Activated CD8-positive, alpha-beta memory T cell treated with anti-CD3 and anti-CD28 coated beads, Interleukin-2, amount 50 U/mL, for 48 hours (primary cell): Measurements from ENCODE around the gene GTPBP1.

Experiments
- DNase-seq: peaks from one replicate; pipeline ENCODE4 v3.0.0-alpha.2; 2020

Gene GTPBP1

DNA sequence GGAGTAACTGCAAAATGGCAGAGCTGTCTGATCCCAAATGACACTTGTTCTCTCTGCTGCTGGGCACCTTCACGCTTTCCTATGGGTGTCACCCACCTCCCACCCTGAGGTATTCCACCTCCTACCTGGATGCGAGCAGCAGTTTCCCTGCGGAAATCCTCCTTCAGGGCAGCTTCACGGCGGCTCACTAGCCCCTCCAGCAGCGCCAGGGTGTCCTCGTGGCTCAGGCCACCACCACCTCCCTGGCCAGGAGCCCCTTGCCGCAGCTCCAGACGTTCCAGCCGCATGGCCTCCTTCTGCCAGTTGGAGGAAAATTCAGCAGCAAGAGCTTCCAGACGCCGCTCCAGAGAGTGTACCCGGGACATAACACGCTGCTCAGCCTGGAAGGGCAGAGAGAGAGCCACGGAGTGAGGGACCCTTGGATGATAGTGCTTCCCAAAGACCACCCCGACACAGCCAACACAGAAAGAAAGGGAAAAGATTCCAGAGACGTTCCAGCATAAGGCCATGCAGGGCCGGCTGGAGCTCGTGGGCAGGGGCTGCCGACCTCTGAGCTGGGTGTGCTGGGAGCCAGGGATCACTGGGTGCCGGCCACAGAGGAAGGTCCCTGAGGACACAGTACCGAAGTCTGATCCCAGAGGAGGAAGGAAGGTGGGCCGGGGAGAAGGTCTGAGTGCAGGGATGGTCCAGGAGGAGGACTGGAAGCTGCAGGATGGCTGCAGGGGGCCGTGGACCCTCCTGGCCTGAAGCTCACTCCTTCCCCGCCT, 36.6 kb downstream of the GTPBP1 start:
- no peak for DNase-seq

DNA sequence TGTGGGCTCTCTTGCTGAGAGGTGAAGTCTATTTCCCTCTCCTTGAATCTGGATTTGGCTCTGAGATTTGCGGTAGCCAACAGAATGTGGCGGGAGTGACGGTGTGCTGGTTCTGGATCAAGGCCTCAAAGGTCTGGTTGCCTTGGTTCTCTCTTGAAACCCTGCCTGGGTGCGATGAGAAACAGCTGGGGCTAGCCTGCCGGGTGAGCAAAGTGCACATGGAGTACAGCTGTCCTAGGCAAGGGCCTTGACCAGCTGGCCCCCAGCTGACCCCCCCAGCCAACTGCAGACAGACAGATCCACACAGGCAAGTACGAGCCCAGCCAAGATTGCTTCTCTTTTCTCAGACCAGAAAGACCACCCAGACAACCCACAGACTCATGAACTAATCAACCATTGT, 39.2 kb downstream of the GTPBP1 start:
- no peak for DNase-seq

DNA sequence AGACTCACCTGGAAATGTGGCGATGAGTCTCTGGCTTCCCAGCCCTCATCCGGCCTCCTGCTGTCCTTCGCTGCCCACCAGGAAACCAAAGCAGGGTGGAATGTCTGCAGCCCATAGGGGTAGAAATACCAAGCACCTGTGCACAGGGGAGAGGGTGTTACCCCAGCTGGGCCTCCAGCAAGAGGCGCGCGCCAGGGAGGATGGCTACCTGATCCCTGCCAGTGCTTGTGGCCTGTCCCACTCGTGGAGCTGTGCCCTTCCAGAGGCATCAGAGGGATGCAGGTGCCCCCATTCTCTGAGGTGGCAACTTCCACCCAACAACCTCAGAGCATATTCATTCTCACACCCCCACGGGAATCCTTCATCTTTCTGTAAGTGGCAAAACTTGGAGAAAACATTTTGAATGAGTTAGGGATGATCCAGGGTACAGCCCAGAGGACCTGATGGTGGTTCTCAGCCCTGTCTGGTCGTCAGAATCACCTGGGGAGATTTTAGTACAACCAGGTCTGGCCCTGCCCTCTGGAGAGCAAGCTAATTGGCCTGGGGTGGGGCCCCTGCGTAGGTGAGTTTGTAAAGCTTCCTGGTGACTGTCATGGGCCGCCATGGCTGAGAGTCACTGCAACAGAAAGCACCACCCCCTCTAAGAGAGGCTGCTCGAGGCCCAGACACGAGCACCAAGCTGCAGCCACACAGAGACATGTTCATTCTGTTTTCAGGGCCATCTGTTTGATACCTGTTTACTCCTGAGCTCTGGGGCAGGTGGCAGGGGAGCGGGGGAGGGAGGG, 40.1 kb downstream of the GTPBP1 start:
- DNase-seq = no peak

DNA sequence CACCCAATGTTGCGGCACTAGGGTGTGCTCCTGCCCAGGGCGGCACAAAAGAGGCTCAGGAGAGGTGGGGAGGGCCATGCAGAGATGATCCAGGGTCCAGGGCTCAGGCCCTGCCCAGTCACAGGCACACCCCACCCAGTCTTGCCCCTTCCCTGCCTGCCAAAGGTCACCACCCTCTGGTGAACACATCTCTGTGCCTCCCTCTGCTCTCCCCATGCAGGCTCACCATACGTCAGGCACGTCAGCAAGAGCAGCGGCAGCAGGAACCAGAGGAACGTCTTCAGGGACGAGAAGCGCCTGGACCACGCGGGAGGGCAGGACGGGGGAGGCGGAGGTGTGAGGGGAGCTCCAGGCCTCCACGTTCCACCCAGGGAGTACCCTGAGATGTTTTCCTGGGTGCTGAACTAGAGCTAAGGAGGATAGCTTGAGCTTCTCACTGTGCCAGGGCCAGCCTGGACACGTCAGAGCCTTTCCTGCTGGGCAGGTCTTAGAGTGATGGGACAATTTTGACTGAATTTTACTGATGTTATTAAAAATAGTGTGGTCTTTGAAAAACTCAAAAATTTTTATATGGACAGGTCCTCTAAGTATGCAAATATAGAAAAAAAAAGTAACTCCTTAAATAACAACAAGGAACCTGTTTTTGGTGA, 42.9 kb downstream of the GTPBP1 start:
- no peak for DNase-seq

DNA sequence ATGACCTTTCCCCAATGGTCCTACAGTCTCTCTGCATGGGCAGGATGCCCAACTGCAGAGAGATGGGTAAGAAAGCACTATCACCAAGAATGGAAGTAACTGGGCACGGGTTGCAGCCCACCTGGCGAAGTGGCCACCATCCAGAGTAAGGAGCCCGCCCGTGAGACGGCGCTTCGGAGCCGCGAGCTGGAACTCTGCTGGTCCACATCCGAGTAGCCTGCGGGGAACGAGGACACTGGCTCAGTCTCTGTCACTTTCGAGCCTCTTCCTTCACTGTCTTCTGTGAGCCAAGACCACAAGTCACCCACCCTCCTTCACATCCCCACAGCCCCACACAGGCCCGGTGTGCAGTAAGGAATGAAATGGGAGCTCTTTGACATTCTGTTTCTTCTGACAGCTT, 44.4 kb downstream of the GTPBP1 start:
- DNase-seq = no peak

DNA sequence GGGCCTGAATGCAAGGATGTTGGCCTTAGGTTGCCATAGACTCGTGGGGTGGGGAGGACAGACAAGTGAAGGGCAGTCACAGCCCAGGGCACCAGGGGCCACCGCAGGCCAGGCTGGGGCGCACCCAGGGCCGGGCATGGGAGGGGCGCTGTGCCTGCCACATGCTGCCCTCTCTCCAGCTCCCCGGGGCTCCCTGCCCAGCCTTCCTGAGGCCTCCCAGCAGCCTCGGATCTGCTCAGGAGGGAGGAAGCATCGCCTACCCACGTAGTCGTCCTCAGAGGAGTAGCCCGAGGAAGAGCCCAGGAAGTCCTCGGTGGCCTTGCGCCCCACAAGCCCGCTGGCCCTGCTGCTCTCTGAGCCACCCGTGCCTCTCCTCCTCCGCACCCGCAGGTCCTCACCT, 44.9 kb downstream of the GTPBP1 start:
- no peak for DNase-seq

DNA sequence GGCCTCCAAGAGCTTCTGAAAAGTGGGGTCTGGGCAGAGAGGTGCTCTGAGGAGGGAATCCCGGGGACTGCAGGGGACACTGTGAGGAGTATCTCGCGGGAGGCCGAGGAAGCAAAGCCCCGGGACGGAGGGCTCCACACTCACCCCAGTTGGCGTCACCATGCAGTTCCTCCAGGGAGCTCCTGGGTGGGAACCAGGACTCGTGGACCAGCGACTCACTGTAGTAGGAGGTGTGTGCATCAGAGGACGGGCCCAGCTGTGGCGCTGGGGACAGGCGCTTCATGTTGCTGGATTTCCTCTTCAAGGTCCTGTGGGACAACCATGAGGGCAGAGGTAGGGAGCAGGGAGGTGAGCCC, 45.3 kb downstream of the GTPBP1 start:
- no peak for DNase-seq

DNA sequence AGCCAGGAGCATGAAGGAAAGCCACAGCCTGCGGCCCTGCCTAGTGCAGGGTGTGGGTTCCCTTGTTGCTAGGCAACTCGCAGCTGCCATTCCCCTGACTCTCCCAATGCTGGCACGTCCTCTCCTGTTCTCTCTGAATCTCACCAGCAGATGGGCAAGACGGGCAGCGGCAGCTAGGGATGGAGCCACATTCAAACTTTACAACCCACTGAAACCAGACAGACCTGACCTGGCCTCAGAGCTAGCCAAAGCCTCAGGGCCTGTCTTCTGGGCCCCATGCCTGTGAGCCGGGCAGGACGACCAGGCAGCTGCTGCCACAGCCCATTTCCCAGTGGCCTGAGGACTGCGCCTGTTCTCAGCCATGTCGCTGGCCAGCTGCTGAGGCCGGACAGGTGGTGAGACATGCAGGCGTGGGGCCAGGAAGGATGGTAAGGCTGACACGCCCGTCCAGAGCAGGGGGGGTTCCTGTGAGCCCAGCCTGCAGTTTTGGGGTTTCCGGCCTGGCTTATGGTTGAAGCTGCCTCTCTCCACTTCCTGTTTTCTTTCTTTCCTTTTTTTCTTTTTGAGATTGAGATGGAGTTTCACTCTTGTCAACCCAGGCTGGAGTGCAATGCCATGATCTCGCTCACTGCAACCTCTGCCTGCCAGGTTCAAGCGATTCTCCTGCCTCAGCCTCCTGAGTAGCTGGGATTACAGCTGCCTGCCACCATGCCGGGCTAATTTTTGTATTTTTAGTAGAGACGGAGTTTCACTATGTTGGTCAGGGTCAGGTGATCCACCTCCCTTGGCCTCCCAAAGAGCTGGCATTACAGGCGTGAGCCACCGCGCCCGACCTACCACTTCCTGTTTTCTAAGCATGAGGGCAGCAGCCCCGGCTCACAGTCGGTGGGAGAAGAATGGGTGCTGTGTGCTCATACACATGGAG, 45.9 kb downstream of the GTPBP1 start:
- DNase-seq = peak; percentile 81

DNA sequence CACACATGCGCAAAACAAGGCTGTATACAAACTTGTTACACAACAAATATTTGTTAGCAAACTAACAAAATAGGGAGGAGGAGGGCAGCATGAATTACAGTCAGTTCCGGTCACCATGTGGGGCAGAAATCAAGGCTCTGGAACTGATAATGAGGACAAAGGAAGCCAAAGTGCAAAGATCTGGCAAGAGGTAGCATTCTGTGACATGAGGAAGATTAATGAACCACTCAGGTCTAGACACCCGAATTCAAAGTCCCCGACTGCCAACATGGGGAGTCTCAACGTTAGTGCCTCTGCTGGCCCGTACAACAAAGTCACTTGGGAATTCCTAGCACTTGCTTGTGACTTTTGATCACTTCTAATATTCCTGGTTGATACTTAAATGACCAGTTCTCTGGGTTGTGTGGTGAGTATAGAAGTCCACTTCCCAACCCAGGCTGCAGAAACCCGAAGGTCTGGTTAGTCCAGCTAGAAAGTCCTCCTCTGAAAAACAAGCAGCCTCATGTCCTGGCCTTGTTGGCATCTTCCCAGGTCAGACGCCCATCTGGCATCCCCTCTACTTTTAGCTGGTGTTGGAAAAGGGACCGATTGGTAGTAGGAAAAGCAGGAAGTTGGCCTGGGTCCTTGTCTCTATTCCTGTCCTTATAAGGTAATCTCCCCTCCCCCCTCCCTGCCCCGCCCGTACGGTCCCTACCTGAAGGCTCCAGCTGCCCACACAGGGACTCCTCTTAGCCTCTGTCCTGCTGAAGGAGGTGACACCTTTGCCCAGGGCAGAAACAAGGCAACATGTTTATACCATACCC, 48.4 kb downstream of the GTPBP1 start:
- DNase-seq = peak; percentile 62

DNA sequence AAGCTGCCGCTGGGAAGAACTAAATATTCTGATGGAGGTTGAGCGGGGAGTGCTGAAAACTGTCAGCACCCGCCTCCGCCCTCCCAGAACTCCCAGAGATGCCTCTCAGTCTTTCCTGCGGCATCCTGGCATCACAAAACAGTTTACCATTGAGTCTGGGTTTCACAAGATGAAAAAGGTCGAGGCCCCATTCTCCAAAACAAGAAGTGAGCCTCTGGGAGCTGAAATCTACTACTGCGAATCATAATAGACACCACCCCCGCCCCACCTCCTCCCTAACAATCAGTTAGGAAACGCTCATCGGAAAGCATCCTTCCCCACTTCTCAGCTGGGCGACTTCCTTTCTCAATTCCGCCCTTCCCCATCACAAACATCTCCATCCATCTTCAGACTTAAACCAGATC, 49.0 kb downstream of the GTPBP1 start:
- DNase-seq = peak; percentile 52

DNA sequence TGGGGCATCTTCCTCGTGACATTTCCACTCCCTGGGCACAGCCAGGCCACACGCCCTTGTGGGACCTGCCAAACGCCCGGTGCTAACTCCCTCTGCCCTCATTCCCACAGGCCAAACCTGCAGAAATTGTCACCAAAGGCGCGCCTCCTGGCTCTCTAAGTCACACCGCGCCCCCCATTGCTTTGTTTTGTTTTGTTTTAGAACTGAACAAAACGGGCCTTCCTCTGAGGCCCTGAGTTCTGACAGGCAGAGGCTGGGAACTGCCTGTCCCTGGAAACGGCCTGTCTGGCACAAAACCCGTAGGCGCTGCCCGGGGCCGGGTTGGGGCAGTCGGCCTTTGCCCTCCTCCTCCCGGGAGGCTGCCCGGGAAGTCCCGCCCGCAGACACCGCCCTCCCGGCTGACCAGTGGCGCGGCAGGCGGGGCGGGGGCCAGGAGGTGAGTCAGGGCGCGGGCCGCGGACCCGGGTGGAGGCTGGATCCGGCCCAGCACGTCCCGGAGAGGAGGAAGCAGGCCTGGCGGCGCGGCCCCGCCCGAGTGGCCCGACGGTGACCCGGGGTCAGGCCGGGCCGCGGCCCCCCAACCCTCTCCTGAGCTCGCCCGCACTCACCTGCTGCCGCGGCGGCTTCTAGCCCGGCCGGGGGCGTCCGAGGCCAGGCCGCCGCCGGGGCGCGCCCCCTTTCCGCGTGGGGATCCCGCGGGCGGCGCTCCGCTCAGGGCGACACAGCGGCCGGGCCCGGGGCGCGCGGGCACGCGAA, 49.6 kb downstream of the GTPBP1 start:
- DNase-seq = peak; percentile 77

DNA sequence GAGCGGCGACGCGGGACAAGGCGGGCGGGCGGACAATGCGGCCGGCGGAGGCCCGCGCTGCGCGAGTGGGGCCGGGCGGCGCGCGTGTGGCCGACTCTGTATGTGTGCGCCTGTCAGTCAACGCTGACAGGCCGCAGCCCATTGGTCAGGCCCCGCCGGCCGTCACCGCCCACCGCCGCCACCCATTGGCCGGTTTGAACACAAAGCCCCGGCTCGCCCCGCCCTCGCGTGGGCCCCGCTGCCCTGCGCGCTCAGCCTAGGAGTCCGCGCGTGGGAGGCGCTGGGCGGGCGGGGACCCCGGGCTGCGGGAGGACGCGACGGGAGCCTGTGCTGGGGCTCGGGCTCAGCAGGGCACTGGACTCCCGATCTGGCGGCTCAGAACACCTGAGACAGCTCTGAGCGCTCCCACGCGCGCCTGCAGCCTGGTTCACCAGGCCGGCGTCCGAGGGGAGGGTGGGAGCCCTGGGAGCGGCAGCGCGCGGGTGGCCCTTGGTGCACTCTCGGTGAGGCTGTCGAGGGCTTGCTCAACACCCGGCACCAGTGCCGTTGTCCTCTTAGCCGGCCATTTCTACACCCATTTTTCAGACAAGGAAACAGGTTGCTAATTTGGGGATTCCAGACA, 50.3 kb downstream of the GTPBP1 start, which contains the start of gene SUN2:
Gene SUN2, minus strand, starts transcription at position 88 of the 622 bp plus-strand sequence. CDS start 3,370 bp downstream, outside the sequence.
- peak; percentile 95 for DNase-seq

DNA sequence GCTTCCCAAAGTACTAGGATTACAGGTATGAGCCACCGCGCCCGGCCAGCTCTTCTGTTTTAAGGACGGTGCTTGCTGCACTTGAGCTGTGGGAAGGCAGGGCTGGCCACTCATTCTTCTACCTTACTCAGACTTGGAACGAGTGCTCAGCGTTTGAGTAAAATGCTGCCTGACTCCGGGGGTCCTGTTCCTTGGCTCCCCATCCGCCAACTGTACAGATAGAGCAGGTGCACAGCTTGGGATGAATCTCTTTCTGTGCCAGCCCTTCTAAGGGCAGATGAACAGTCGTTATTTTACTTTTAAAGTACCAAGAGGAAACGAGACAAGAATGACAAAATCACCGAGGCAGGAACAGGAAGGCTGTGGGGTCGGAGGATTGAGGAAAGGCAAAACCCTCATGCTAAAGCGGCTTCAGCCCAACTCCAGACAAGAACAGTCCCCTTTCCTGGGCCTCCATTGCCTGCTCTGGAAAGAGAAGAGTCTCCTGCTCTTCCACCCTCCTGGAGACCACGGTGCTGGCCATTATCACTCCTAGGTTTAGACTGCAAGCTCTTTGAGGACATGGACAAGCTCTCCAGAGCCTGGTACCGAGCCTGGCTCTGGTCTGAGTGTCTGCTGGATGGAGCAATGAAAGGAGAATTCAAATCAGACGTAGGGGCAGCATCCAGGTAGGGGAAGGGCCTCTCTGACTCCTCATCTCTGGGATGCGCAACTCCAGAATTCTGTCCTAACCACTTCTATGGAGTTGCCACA, 51.1 kb downstream of the GTPBP1 start:
- DNase-seq = peak; percentile 69

DNA sequence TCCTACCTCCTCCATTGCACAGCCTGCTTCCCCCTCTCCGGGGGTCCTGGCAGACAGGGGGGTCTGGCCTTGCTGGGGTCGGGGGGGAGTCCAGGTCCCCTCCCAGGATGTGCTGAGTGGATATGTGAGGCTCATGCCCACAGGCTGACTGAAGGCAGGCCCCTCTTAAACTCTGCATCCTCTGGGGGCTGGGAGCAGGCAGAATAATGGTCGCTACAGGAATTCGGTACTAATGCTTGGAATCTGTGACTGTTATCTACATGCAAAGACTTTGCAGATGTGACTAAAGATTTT, 51.7 kb downstream of the GTPBP1 start:
- DNase-seq = no peak

DNA sequence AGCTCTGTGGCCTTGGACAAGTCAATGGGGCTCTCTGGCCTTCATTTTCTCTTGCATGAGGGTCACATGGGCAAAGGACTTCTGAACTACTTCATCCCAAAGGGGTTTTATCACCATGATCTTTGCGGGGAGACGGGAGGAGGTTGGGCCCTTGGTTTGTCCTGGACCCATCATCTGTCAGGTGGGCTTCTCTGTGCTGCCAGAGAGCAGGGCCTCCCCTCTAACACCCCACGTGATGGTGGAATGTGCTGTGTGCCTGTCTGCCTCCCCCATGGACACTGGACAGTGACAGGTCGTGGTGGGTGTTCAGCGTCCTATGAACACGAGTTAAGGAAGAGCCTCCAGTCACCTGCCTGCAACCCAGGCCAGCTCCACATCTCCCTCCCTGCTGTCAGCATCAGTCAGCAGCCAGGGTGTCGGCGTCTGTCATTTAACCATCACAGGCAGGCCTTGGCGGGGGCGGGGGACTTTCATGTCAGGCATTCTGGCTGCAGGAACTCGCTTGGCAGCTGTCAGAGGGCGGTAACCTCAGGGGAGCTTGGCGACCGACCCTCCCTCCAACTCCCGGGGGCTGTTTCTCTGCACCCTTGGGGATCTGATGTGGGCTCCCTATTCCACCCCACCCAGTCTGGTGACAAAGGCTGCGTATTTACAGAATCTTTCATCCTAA, 52.7 kb downstream of the GTPBP1 start:
- DNase-seq = peak; percentile 82

DNA sequence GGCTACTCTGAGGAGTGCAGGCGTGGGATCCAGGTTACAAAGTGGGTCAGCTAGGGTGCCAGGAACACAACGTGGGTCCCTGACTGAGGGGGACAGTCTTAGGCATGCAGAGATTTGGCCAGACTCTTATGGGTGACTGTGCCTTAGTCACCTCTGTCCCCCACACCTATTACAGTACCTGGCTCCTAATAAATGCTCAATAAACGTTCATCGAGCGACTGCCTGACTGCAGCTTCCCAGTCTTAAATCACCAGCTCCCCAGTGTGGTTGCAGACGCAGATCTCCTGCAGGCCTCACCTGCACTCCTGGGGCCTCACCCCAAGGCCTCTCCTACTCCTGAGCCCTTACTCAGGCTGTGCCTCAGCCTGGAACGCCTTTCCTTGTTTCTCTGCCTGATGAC, 53.3 kb downstream of the GTPBP1 start:
- DNase-seq = no peak

DNA sequence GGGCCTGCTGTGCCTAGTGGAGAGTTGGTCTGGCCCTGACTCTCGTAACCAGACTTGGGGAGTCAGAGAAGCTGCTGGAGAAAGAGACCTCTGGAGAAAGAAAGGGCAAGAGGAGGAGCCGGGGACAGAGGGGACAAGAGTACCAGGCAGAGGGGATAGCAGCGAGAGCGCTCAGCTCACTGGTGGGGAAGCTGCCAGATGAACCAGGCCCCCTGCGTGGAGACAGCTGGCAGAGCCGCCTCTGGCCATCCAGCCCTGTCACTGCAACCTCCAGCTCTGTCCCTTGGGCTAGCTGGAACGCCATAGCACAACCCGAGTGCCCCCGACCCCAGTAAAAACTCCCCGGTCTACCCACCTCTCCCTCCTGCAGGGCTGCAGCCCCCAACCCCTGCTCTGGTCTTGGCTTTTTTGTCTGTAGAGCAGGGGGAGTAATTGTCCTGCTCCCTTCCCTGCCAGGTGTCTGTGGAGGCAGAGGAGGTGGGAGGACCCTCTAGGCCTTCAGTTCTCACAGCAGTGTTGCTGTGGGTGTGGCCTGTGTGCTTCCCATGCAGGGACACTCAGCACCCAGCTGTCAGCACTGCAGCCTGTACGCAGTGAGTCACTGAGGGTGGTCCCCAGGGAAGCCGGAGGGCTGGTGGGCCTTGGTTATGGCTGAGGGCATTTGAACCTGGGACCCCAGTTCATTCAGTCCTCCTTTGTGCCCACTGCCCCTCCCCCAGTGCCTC, 54.9 kb downstream of the GTPBP1 start:
- DNase-seq = no peak
